Suprapubic skin (tissue), 4 donors: Measurements from ENCODE around the gene SLC2A10.

Experiments
- CTCF ChIP-seq, 2 donors: fragments of 200-600 bp in 1 of 2; fragments of 450-650 bp in 1 of 2; sonication (generic) in 1 of 2; IDR thresholded peaks; one replicate each; pipeline ENCODE4 v1.5.1; 2016 to 2019; ENCODE audit warnings: antibody characterized with exemption in 2 of 2, mild to moderate bottlenecking in 1 of 2, moderate library complexity in 1 of 2
- EP300 ChIP-seq: sonication (generic); formaldehyde crosslinking; IDR thresholded peaks from one replicate; pipeline ENCODE4 v1.6.1; 2017; ENCODE audit warnings: antibody characterized with exemption
- POLR2A ChIP-seq, 2 donors: fragments of 450-650 bp; IDR thresholded peaks; one replicate each; pipeline ENCODE4 v1.6.1; 2017; ENCODE audit warnings: antibody characterized with exemption in 2 of 2, mild to moderate bottlenecking in 2 of 2, moderate library complexity in 2 of 2
- POLR2AphosphoS5 ChIP-seq, 3 donors: sonication (generic); formaldehyde crosslinking; IDR thresholded peaks; one replicate each; pipeline ENCODE4 v1.6.1; 2017; ENCODE audit warnings: antibody characterized with exemption in 3 of 3

- no peak for TF ChIP-seq CTCF (IDR thresholded peaks at IDR 0.05)
- no peak for TF ChIP-seq EP300
- TF ChIP-seq POLR2A (IDR thresholded peaks at IDR 0.05) = no peak
- TF ChIP-seq POLR2AphosphoS5 (IDR thresholded peaks at IDR 0.05) = no peak
Measured at GRCh38 chr20:46717818-46718541, 8.5 kb downstream of the SLC2A10 start.
